ENCODE results near the gene DCLK3.

DCLK3 gene

DNA sequence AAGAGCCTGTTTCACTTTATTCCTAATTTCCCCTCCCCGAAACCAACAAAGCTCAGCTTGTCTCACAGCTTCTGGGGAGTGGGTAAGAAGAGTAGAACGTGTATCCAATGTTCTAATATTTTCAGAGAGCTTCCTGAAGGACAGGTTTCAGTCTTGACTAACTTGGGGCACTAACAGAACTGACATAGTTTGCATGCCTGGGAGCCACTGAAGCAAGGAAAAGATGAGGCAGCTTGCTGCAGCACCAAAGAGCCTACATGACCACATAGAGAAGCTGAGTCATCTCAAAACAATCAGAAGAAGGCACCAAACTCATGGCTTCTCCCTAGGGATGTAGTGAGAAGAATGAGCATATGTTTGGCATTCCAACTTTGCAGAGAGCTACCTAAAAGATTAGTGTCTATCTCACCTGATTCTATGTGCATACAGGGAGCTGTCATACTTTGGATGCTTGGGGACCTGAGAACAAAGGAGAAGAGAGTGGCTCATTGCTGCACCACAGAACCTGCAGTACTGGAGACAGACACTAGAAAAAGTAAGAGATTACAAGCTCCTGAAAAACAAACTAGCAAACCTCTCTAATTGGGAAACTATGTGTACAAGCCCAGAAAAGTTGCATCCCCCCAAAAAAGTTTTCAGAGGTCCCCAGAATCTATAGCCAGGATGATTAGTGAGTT lies 86.9 kb downstream of the DCLK3 start:
- no peak for ATAC-seq
- Mint-ChIP-seq H3K27ac (no peak overlapping the region), H3K4me3 (no peak overlapping the region), H3K9me3 (peaks cover 14% of the 10 kb centered on the region), H3K4me1 (no peaks in the 10 kb centered on the region), H3K36me3 (no peaks in the 10 kb centered on the region)
- no peak for DNase-seq (ENCODE audit: low spot score in 2 of 2)

GRCh38 chr3:36674816-36675215 lies 89.5 kb downstream of the DCLK3 start:
- DNase-seq (ENCODE audit: low spot score in 2 of 2) (no peak), ATAC-seq (no peak)
- Mint-ChIP-seq H3K27ac (no peak overlapping the region), H3K4me1 (no peaks in the 10 kb centered on the region), H3K36me3 (no peaks in the 10 kb centered on the region), H3K4me3 (no peak overlapping the region), H3K9me3 (peaks cover 10% of the 10 kb centered on the region)

DNA sequence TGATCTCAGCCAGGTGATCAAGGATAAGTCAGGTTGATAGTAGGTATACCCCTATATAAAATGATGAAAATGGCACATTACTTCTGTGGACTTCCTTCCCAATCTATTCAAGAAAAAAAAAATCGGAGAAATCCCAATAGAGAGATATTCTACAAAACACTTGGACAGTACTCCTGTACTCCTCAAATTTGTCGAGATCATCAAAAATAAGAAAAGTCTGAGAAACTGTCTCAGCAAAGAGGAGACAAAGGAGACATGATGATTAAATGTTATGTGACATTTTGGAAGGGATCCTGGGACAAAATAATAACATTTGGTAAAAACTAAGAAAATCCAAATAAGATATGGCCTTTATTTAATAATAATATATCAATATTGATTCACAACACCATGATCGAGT lies 94.6 kb downstream of the DCLK3 start:
- H3K9me3 Mint-ChIP-seq = no peaks in the 10 kb centered on the region
- DNase-seq (ENCODE audit: low spot score in 2 of 2) (no peak), ATAC-seq (no peak)
- no peak overlapping the region for H3K4me3 Mint-ChIP-seq
- H3K4me1 Mint-ChIP-seq = no peaks in the 10 kb centered on the region
- no peaks in the 10 kb centered on the region for H3K36me3 Mint-ChIP-seq
- no peak overlapping the region for H3K27ac Mint-ChIP-seq

GRCh38 chr3:36666166-36666565 lies 98.2 kb downstream of the DCLK3 start:
- DNase-seq (ENCODE audit: low spot score in 2 of 2) (no peak), ATAC-seq (no peak)
- Mint-ChIP-seq H3K4me1 (no peaks in the 10 kb centered on the region), H3K9me3 (no peaks in the 10 kb centered on the region), H3K27ac (no peak overlapping the region), H3K4me3 (no peak overlapping the region), H3K36me3 (no peaks in the 10 kb centered on the region)

GRCh38 chr3:36663666-36664291 lies 100.6 kb downstream of the DCLK3 start:
- Mint-ChIP-seq H3K4me3 (no peak overlapping the region), H3K9me3 (no peaks in the 10 kb centered on the region), H3K27ac (no peak overlapping the region), H3K36me3 (no peaks in the 10 kb centered on the region), H3K4me1 (no peaks in the 10 kb centered on the region)
- ATAC-seq (no peak), DNase-seq (ENCODE audit: low spot score in 2 of 2) (no peak)

- Mint-ChIP-seq H3K9me3 (no peaks in the 10 kb centered on the region), H3K4me3 (no peak overlapping the region), H3K36me3 (no peaks in the 10 kb centered on the region), H3K4me1 (no peaks in the 10 kb centered on the region), H3K27ac (no peak overlapping the region)
- DNase-seq (ENCODE audit: low spot score in 2 of 2) (no peak), ATAC-seq (no peak)
Observed at GRCh38 chr3:36662626-36663025, 101.7 kb downstream of the DCLK3 start.

Data from stimulated activated effector memory CD8-positive, alpha-beta T cell treated with anti-CD3 and anti-CD28 coated beads, Interleukin-12 subunit alpha, Interleukin-12 subunit beta, amount 100 ng/mL, for 72 hours (primary cell).